GM19324 (cell line): Measurements from ENCODE around the gene SART1.
"Not testable (repeated sequence)": the region's sequence is repeated elsewhere in the genome, so short reads cannot be mapped to it uniquely, and the experiment has no call there.

Experiments used
- ATAC-seq: cut with Tn5 transposase; IDR thresholded peaks from one replicate; pipeline ENCODE4 v1.9.1; 2021; ENCODE audit warnings: mild to moderate bottlenecking, moderate library complexity; ENCODE audit not compliant: unreplicated experiment, low FRiP score

The SART1 gene

GRCh38 chr11:66014804-66015453, 53.4 kb downstream of the SART1 start:
- no peak for ATAC-seq

- no peak for ATAC-seq
Observed at GRCh38 chr11:66015454-66015881, 53.9 kb downstream of the SART1 start.

- ATAC-seq: no peak
Observed at GRCh38 chr11:66015936-66016792, 54.6 kb downstream of the SART1 start.

GRCh38 chr11:66016793-66017177, 55.3 kb downstream of the SART1 start:
- no peak for ATAC-seq

GRCh38 chr11:66017321-66017720, 55.8 kb downstream of the SART1 start:
- ATAC-seq: no peak

- ATAC-seq: no peak
Observed at GRCh38 chr11:66020212-66020611, 58.7 kb downstream of the SART1 start.

- ATAC-seq: no peak
Observed at GRCh38 chr11:66020618-66021357, 59.3 kb downstream of the SART1 start.

GRCh38 chr11:66022401-66023185, 61.1 kb downstream of the SART1 start:
- ATAC-seq: no peak

GRCh38 chr11:66023186-66023440, 61.6 kb downstream of the SART1 start:
- not testable (repeated sequence) for ATAC-seq

- ATAC-seq: no peak
Observed at GRCh38 chr11:66026017-66026529, 64.5 kb downstream of the SART1 start, which contains the start of gene CATSPER1. CATSPER1 (minus strand) TSS chr11:66026479; CDS start chr11:66026379, 100 bp downstream.
